WI38 (cell line): Measurements from ENCODE around the gene LRRC8B.

Experiments used
- H3K4me3 ChIP-seq: 2 replicates; pipeline ENCODE4 v1.5.1; 2011; ENCODE audit warnings: low read depth, mild to moderate bottlenecking, control low read depth, low read length
- CTCF ChIP-seq: IDR thresholded peaks from 2 replicates; pipeline ENCODE4 v1.5.1; 2012; ENCODE audit warnings: low read depth, mild to moderate bottlenecking, control low read depth, low read length

The LRRC8B gene

DNA sequence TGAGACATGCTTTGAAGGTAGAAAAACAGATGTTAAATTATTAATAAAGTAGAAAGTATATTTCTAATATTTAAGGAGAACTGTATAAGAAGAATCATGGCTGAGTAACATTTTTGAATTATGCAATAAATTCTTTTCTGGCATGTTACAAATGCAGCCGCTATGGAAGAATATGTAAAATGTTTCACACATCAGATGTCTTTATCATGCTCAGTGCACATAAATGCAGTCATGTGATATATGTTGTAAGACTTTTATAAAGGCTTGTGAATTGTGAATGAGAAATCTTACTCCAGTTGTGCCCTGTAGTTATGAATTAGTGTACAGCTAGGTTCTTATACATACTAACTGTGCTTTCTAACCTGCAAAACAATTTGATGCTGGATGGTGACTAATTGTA, 53.5 kb downstream of the LRRC8B start:
- H3K4me3 ChIP-seq, result no peak overlapping the region
- no peak for TF ChIP-seq CTCF

DNA sequence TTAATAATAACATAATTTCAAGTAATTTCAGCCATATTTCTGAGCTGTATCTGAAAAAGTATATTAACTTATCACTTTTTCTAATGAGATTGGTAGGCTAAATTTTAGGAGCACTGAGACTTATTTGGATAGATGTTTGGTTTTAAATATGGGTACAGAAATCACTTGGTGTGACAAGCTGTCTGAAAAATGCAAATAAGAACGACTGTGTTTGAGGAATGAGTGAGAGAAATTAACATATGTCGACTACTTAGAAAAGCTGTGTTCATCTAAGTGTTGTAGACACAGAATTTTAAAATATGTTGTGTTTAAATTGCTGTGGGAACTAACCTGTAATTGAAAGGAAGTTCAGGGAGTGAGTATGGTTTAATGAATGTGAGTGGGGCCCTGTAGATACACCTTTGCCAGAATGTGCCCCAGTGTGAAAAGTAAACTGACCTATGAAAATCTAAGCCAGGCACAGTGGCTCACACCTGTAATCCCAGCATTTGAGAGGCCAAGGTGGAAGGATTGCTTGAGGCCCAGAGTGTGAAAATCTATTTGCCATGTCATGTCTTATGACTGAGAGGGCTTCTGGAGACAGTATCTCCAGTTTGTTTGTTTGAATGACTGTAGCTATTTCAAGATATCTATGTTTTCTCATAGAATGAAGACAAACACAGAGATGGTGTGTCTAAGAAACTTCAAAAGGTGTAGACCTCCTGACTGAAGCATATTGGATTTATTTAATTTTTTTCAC, 54.5 kb downstream of the LRRC8B start:
- TF ChIP-seq CTCF, result no peak

DNA sequence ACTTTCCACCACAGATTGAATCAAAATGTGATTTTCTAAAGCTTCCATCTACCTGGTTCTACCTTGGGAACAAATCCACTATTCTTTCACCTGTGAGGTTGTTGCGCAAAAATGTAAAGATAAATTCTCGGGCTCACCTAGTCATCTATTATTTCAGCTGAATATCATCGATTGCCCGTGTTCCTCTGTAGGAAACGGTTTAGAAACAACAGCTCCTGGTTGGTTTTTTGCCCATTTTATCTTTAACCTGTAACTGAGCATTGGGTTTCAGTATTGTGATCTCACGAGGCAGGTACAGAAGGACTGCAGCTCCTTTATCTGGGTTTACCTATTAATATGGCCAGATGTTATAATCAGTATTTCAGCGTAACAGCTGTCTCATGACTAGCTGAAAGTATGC, 55.4 kb downstream of the LRRC8B start:
- no peak overlapping the region for H3K4me3 ChIP-seq
- no peak for TF ChIP-seq CTCF

More for the DNA sequence above, 54.5 kb downstream of the LRRC8B start:
- H3K4me3 ChIP-seq, result no peak overlapping the region

- TF ChIP-seq CTCF, result no peak
- H3K4me3 ChIP-seq, result no peak overlapping the region
Measured at GRCh38 chr1:89581859-89582258, 57.2 kb downstream of the LRRC8B start.

- H3K4me3 ChIP-seq, result no peak overlapping the region
Measured at GRCh38 chr1:89582571-89582970, 57.9 kb downstream of the LRRC8B start.

DNA sequence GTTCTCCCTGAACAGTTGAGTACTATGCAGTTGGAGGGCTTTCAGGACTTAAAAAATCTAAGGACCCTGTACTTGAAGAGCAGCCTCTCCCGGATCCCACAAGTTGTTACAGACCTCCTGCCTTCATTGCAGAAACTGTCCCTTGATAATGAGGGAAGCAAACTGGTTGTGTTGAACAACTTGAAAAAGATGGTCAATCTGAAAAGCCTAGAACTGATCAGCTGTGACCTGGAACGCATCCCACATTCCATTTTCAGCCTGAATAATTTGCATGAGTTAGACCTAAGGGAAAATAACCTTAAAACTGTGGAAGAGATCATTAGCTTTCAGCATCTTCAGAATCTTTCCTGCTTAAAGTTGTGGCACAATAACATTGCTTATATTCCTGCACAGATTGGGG, 59.6 kb downstream of the LRRC8B start:
- TF ChIP-seq CTCF, result no peak

More at GRCh38 chr1:89582571-89582970, 57.9 kb downstream of the LRRC8B start:
- TF ChIP-seq CTCF, result no peak

GRCh38 chr1:89584781-89585180, 60.2 kb downstream of the LRRC8B start:
- no peak for TF ChIP-seq CTCF
- no peak overlapping the region for H3K4me3 ChIP-seq

More for the DNA sequence above, 59.6 kb downstream of the LRRC8B start:
- H3K4me3 ChIP-seq, result no peak overlapping the region
